K562 (cell line): ENCODE results near the gene ANKS3. TPM values are rescaled to one million over a fixed set of nuclear protein-coding genes. Genes with fewer than 3 reads are reported as not detected.
A peak's percentile ranks its signal among the peaks of the same experiment; 100 is the strongest.

Source experiments
- ETS2 ChIP-seq: IDR thresholded peaks from 2 replicates; pipeline ENCODE4 v1.6.1; 2016; ENCODE audit warnings: borderline replicate concordance, missing genetic modification characterization, mild to moderate bottlenecking, moderate library complexity, missing compliant biosample characterization; ENCODE audit not compliant: poor library complexity, severe bottlenecking
- GMEB1 ChIP-seq: fragments of 250-450 bp; sonication (Bioruptor Pico); IDR thresholded peaks from 2 replicates; pipeline ENCODE4 v1.4.0; 2020; ENCODE audit warnings: mild to moderate bottlenecking
- HMGN3 ChIP-seq: IDR thresholded peaks from 2 replicates; pipeline ENCODE4 v1.6.1; 2011; ENCODE audit warnings: borderline replicate concordance, low read depth, mild to moderate bottlenecking, mixed read lengths, low read length; ENCODE audit not compliant: insufficient read length; ENCODE audit errors: extremely low read depth
- IFI16 ChIP-seq: fragments of 250-450 bp; sonication (Bioruptor Pico); IDR thresholded peaks from 2 replicates; pipeline ENCODE4 v2.1.2; 2022; ENCODE audit warnings: mild to moderate bottlenecking, inconsistent platforms
- MBD2 ChIP-seq: sonication (generic); IDR thresholded peaks from 2 replicates; pipeline ENCODE4 v1.6.1; 2016; ENCODE audit warnings: low read depth, borderline replicate concordance
- MCM3 ChIP-seq: fragments of 450-650 bp; IDR thresholded peaks from 2 replicates; pipeline ENCODE4 v1.6.1; 2016
- MTA3 ChIP-seq: fragments of 450-650 bp; formaldehyde crosslinking; IDR thresholded peaks from 2 replicates; pipeline ENCODE4 v1.6.1; 2017; ENCODE audit warnings: mild to moderate bottlenecking, borderline replicate concordance
- NEUROD1 ChIP-seq: fragments of 150-350 bp; IDR thresholded peaks from 2 replicates; pipeline ENCODE4 v1.6.1; 2014; ENCODE audit warnings: borderline replicate concordance, low read length, low read depth; ENCODE audit not compliant: partially characterized antibody
- NONO ChIP-seq, 2 experiments: fragments of 200-400 bp in 1 of 2; fragments of 450-650 bp in 1 of 2; formaldehyde crosslinking in 1 of 2; IDR thresholded peaks; 2 replicates each; pipeline ENCODE4 v1.6.1; 2017; ENCODE audit warnings: low read depth in 2 of 2, mild to moderate bottlenecking in 2 of 2, moderate library complexity in 2 of 2, low read length in 1 of 2
- PRPF4 ChIP-seq: fragments of 200-400 bp; formaldehyde crosslinking; IDR thresholded peaks from one replicate; pipeline ENCODE4 v1.6.1; 2017; ENCODE audit warnings: low read length, low read depth, mild to moderate bottlenecking; ENCODE audit not compliant: insufficient read depth, poor library complexity, severe bottlenecking
- RBM14 ChIP-seq: fragments of 200-400 bp; formaldehyde crosslinking; IDR thresholded peaks from 2 replicates; pipeline ENCODE4 v1.6.1; 2018; ENCODE audit warnings: low read depth, mild to moderate bottlenecking, low read length, moderate library complexity, borderline replicate concordance; ENCODE audit not compliant: insufficient read depth
- SIX5 ChIP-seq, 2 experiments: IDR thresholded peaks; 2 replicates each; pipeline ENCODE4 v1.6.1; 2011; ENCODE audit warnings: low read length in 2 of 2, borderline replicate concordance in 1 of 2, low read depth in 1 of 2, mild to moderate bottlenecking in 1 of 2, moderate library complexity in 1 of 2; ENCODE audit not compliant: insufficient read depth in 1 of 2
- TEAD1 ChIP-seq, 2 experiments: fragments of 450-650 bp in 1 of 2; sonication (generic) in 1 of 2; formaldehyde crosslinking; IDR thresholded peaks; 2 replicates each; pipeline versions ENCODE4 v1.4.0 to v1.8.0; 2020 to 2022; ENCODE audit warnings: mild to moderate bottlenecking in 2 of 2, missing genetic modification reagents in 1 of 2
- ZBTB7A ChIP-seq: IDR thresholded peaks from 2 replicates; pipeline ENCODE4 v1.6.1; 2011; ENCODE audit warnings: low read depth, mild to moderate bottlenecking, low read length, moderate library complexity, borderline replicate concordance; ENCODE audit not compliant: control insufficient read depth
- ZNF263 ChIP-seq: sonication (generic); formaldehyde crosslinking; IDR thresholded peaks from 2 replicates; pipeline ENCODE4 v1.8.0; 2022; ENCODE audit warnings: mild to moderate bottlenecking, missing genetic modification reagents, borderline replicate concordance
- ZNF592 ChIP-seq: fragments of 450-650 bp; IDR thresholded peaks from 2 replicates; pipeline ENCODE4 v1.6.1; 2017; ENCODE audit warnings: antibody characterized with exemption, mild to moderate bottlenecking
- ZNF76 ChIP-seq: fragments of 250-450 bp; sonication (Bioruptor Pico); IDR thresholded peaks from 2 replicates; pipeline ENCODE4 v1.4.0; 2020; ENCODE audit warnings: mild to moderate bottlenecking, moderate library complexity, borderline replicate concordance
- ZNF79 ChIP-seq: fragments of 250-450 bp; sonication (Bioruptor Pico); IDR thresholded peaks from 2 replicates; pipeline ENCODE4 v1.4.0; 2020; ENCODE audit warnings: low read depth, mild to moderate bottlenecking, moderate library complexity
- polyA plus RNA-seq, 8 experiments: library from polyadenylated mRNA; depleted of rRNA in 4 of 8; stranded (reverse) in 5 of 8; unstranded in 3 of 8; fragments of >200 nt; fragmentation: Nextera tagmentation in 2 of 8; fragmentation: Illumina TruSeq in 1 of 8; extraction: Ambion mirVana in 2 of 8; extraction: Trizol in 1 of 8; gene quantifications; 2 replicates each; pipeline versions ENCODE4 v1.2.1 to v1.2.3, GENCODE V29; 2011 to 2014; ENCODE audit warnings: inconsistent platforms in 1 of 8, missing spikeins in 1 of 8
- total RNA-seq, 7 experiments: library from RNA; depleted of rRNA in 6 of 7; stranded (reverse); fragments of >200 nt in 6 of 7; fragmentation: Illumina TruSeq in 2 of 7; extraction: Trizol in 2 of 7; gene quantifications; 2 replicates each; pipeline versions ENCODE4 v1.2.1 to v1.2.3, GENCODE V29; 2011 to 2021; ENCODE audit warnings: low replicate concordance in 1 of 7
- TF ChIP-seq, protein P1 (sequence below): fragments of 250-450 bp; sonication (Bioruptor Pico); IDR thresholded peaks from 2 replicates; pipeline ENCODE4 v1.8.0; 2022; ENCODE audit warnings: moderate library complexity, mild to moderate bottlenecking, inconsistent platforms

ANKS3 gene
- total and polyA plus RNA-seq, 9 of the 15 experiments (the other 6 are each of a cell fraction or from before 2014, with no cell fraction given): 0.43 to 25.7 (median 14.8) TPM

DNA sequence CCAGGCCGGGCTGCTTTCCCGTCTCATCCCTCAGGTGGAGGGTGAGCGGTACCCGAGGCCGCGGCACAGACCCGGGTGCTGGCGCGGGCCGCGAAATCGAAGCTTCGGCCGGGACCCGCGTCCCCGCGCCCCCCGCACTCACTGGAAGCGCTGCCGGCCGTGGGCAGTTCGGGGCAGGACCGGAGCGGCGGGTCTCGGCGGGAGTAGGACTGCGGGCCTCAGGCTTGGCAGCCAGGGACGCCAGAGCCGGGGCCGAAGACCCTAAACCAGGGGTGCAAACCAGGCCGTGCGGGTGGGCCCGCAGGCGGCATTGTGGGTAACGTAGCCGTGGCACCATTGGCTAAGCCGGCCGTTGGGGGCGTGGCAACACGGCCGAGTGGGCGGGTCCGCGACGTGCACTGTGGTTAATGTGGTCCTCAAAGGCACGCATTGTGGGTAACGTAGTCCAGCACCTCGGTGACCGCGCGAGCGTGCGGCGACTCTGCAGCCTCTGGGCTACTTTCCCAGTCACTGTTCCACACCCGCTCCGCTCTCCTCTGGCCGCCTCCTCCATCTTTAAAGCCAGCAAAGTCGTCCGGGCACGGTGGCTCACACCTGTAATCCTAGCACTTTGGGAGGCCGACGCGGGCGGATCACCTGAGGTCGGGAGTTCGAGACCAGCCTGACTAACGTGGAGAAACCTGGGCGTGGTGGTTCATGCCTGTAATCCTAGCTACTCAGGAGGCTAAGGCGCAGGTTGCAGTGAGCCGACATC lies 33.0 kb upstream of the ANKS3 start, which contains the start of gene ZNF500 (continued):
- TF ChIP-seq ZNF263 (0 out of 2 replicates have a peak, but pooled peaks have one; percentile 46), RBM14 (no peak), PRPF4 (no peak), ZBTB7A (peak; percentile 96), GMEB1 (peak; percentile 77), MBD2 (peak; percentile 91), TEAD1 (CRISPR knock-in tag; IDR thresholded peaks at IDR 0.05) (no peak), ZNF592 (peak; percentile 39; the same call in 1 of the 2 replicates), IFI16 (CRISPR knock-in tag) (no peak), ETS2 (tag) (no peak), SIX5 (IDR thresholded peaks at IDR 0.05; ENCODE audit: borderline replicate concordance in 1 of 2, insufficient read depth in 1 of 2, low read depth in 1 of 2, low read length in 2 of 2) (peak; percentile 85), NONO (IDR thresholded peaks at IDR 0.05; ENCODE audit: low read depth in 2 of 2, low read length in 1 of 2) (peak in 1 of 2 experiments; percentile 35; a peak in 1 of 4 replicates), HMGN3 (peak; percentile 78), MTA3 (peak; percentile 86; the same call in 1 of the 2 replicates), ZNF76 (peak; percentile 77; the same call in 1 of the 2 replicates), ZNF79 (CRISPR knock-in tag) (no peak), MCM3 (no peak), NEUROD1 (no peak)
- TF ChIP-seq, protein P1, sequence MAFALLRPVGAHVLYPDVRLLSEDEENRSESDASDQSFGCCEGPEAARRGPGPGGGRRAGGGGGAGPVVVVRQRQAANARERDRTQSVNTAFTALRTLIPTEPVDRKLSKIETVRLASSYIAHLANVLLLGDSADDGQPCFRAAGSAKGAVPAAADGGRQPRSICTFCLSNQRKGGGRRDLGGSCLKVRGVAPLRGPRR (CRISPR knock-in tag): no peak
